Nephron progenitor cell (in vitro differentiated cells): Measurements from ENCODE around the gene ZNF609.
"Not testable (repeated sequence)": the region's sequence is repeated elsewhere in the genome, so short reads cannot be mapped to it uniquely, and the experiment has no call there.

ENCODE experiments used
- DNase-seq: peaks from one replicate; pipeline ENCODE4 v3.0.0; 2021
- H3K27ac Mint-ChIP-seq: 2 replicates; pipeline ENCODE4 v1.8.0; 2021; ENCODE audit warnings: mild to moderate bottlenecking, moderate library complexity, mixed read lengths
- H3K27me3 Mint-ChIP-seq: 2 replicates; pipeline ENCODE4 v1.8.0; 2021; ENCODE audit warnings: mild to moderate bottlenecking, low read depth, mixed read lengths; ENCODE audit not compliant: poor library complexity
- H3K36me3 Mint-ChIP-seq: 2 replicates; pipeline ENCODE4 v1.8.0; 2021; ENCODE audit warnings: low read depth, mixed read lengths
- H3K4me1 Mint-ChIP-seq: 2 replicates; pipeline ENCODE4 v1.8.0; 2021; ENCODE audit warnings: mixed read lengths
- H3K4me3 Mint-ChIP-seq: 2 replicates; pipeline ENCODE4 v1.8.0; 2021; ENCODE audit warnings: mild to moderate bottlenecking, moderate library complexity, mixed read lengths
- H3K9me3 Mint-ChIP-seq: 2 replicates; pipeline ENCODE4 v1.8.0; 2021; ENCODE audit warnings: mild to moderate bottlenecking, moderate library complexity, mixed read lengths
- CTCF ChIP-seq: fragments of 200-600 bp; sonication (generic); IDR thresholded peaks from 2 replicates; pipeline ENCODE4 v1.5.0; 2021; ENCODE audit warnings: antibody characterized with exemption

Gene ZNF609

GRCh38 chr15:64597477-64597822, 137.1 kb downstream of the ZNF609 start:
- H3K4me3 Mint-ChIP-seq, result peak overlapping the region; percentile 19
- H3K4me1 Mint-ChIP-seq, result peaks cover 41% of the 10 kb centered on the region
- no peak for DNase-seq
- no peaks in the 10 kb centered on the region for H3K9me3 Mint-ChIP-seq
- H3K27me3 Mint-ChIP-seq, result no peaks in the 10 kb centered on the region
- H3K36me3 Mint-ChIP-seq, result peaks cover 6% of the 10 kb centered on the region
- TF ChIP-seq CTCF, result no peak
- H3K27ac Mint-ChIP-seq, result peak overlapping the region; percentile 98

GRCh38 chr15:64599226-64599625, 138.8 kb downstream of the ZNF609 start:
- no peak overlapping the region for H3K27ac Mint-ChIP-seq
- TF ChIP-seq CTCF, result no peak
- peaks cover 6% of the 10 kb centered on the region for H3K36me3 Mint-ChIP-seq
- H3K9me3 Mint-ChIP-seq, result no peaks in the 10 kb centered on the region
- no peak for DNase-seq
- H3K27me3 Mint-ChIP-seq, result no peaks in the 10 kb centered on the region
- no peak overlapping the region for H3K4me3 Mint-ChIP-seq
- peaks cover 39% of the 10 kb centered on the region for H3K4me1 Mint-ChIP-seq

- Mint-ChIP-seq H3K4me3 (no peak overlapping the region), H3K36me3 (peaks cover 6% of the 10 kb centered on the region), H3K4me1 (peaks cover 41% of the 10 kb centered on the region), H3K27me3 (no peaks in the 10 kb centered on the region), H3K9me3 (no peaks in the 10 kb centered on the region), H3K27ac (no peak overlapping the region)
- no peak for DNase-seq
- no peak for TF ChIP-seq CTCF
Measured at GRCh38 chr15:64599716-64600115, 139.3 kb downstream of the ZNF609 start.

GRCh38 chr15:64600794-64601193, 140.4 kb downstream of the ZNF609 start:
- DNase-seq, result no peak
- Mint-ChIP-seq H3K36me3 (peaks cover 6% of the 10 kb centered on the region), H3K4me1 (peaks cover 41% of the 10 kb centered on the region), H3K9me3 (no peaks in the 10 kb centered on the region), H3K27ac (no peak overlapping the region), H3K4me3 (no peak overlapping the region), H3K27me3 (no peaks in the 10 kb centered on the region)
- TF ChIP-seq CTCF, result no peak

- no peak for DNase-seq
- Mint-ChIP-seq H3K27me3 (no peaks in the 10 kb centered on the region), H3K36me3 (peaks cover 11% of the 10 kb centered on the region), H3K4me3 (no peak overlapping the region), H3K27ac (no peak overlapping the region), H3K4me1 (peaks cover 18% of the 10 kb centered on the region), H3K9me3 (no peaks in the 10 kb centered on the region)
- TF ChIP-seq CTCF, result no peak
Measured at GRCh38 chr15:64604319-64604718, 143.9 kb downstream of the ZNF609 start.

- not testable (repeated sequence) for DNase-seq, H3K9me3 Mint-ChIP-seq, H3K27ac Mint-ChIP-seq, H3K4me1 Mint-ChIP-seq, H3K27me3 Mint-ChIP-seq, H3K4me3 Mint-ChIP-seq
- peaks cover 18% of the 10 kb centered on the region for H3K36me3 Mint-ChIP-seq
Measured at GRCh38 chr15:64607416-64607815, 147.0 kb downstream of the ZNF609 start.
